Ureter (tissue), 1 donor: Measurements from ENCODE around the gene ANK3. TPM values are rescaled to one million over a fixed set of nuclear protein-coding genes. Genes with fewer than 3 reads are reported as not detected.

Experiments
- DNase-seq: peaks from one replicate; pipeline ENCODE4 v3.0.0-alpha.2; 2020; ENCODE audit warnings: low spot score
- total RNA-seq: library from RNA; stranded (reverse); gene quantifications from one replicate; pipeline ENCODE4 v1.2.4, GENCODE V29; 2023
- donor health status: DM: yes; HTN: yes; CAD: no.

ANK3 gene
- total RNA-seq, 1 donor from 2014 or later: 86.0 TPM

- no peak for DNase-seq
Observed at GRCh38 chr10:60414111-60414510, 24.4 kb upstream of the ANK3 start.

- no peak for DNase-seq
Observed at GRCh38 chr10:60413306-60414012, 23.8 kb upstream of the ANK3 start.

DNA sequence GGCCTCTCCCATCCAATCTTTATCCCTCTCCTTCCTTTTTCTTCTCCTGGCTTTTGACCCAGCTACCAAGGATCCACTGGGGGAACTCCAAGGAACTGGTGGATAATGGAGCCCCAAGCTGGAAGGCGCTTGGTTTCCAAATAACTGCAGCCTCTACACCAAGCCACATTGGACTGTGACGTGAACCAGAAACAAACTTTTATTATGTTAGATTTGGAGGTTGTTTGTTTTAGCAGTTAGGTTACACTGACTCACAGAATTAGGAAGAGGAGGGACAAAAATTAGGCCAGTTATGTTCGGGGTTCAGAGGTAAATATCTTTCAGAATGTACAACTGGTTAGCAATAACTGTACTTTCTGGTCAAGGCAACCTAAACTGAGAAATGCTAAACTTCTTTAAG, 21.3 kb upstream of the ANK3 start:
- no peak for DNase-seq

GRCh38 chr10:60409202-60409601, 19.5 kb upstream of the ANK3 start:
- no peak for DNase-seq

DNA sequence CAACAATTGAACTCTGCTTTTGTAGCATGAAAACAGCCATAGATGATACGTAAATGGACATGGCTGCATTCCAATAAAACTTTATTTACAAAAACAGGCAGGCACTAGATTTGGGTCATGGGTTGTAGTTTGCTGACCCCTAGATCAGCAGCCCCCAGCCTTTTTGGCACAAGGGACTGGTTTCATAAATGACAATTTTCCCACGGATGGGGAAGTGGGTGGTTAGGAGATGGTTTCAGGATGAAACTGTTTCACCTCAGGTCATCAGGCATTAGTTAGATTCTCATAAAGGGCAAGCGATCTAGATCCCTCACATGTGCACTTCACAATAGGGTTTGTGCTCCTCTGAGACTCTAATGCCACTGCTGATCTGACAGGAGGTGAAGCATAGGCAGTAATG, 16.5 kb upstream of the ANK3 start:
- DNase-seq: no peak

DNA sequence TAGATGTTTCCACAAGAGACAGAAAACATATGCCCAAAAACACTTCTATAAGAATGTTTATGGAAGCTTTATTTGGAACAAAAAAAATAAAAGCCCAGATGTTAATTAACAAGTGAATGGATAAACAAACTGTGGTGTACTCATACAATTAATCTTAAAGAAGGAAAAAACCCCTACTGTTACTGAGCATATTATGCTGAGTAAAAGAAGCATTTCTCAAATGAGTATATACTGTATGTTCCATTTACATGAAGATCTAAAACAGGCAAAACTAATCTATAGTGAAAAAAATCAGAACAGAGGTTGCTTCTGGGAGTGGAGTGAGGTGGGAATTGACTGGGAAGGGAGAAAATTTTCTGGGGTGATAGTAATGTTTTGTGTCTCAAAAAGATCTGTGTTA, 15.5 kb upstream of the ANK3 start:
- DNase-seq: no peak

- no peak for DNase-seq
Observed at GRCh38 chr10:60403168-60403873, 13.6 kb upstream of the ANK3 start.

- no peak for DNase-seq
Observed at GRCh38 chr10:60400366-60400765, 10.7 kb upstream of the ANK3 start.

- DNase-seq: peak; percentile 45
Observed at GRCh38 chr10:60399328-60399727, 9.7 kb upstream of the ANK3 start.

- no peak for DNase-seq
Observed at GRCh38 chr10:60397792-60398191, 8.1 kb upstream of the ANK3 start.

GRCh38 chr10:60396766-60397165, 7.1 kb upstream of the ANK3 start:
- DNase-seq: no peak

DNA sequence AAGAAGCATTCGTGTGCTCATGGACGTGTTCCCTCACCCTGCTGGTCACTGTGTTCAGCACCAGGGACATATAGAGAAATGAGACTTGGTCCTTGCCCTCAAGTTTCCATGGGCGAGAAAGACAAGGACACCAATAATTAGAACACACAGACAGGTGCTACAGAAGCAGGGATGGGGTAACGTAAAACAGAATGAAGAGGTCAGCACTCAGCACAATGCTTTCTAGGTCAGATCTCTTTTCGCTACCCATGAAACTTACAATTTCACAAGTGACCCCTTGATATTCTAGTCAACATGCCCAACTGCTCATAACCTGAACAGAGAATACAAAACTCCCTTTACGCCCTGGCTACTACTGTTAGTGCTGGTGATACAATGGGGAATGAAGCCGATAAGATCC, 6.0 kb upstream of the ANK3 start:
- DNase-seq: no peak

GRCh38 chr10:60394446-60394845, 4.8 kb upstream of the ANK3 start:
- no peak for DNase-seq

GRCh38 chr10:60390224-60390626, 550 bp upstream of the ANK3 start:
- DNase-seq: no peak

- no peak for DNase-seq
Observed at GRCh38 chr10:60388709-60389301, 870 bp downstream of the ANK3 start.

- no peak for DNase-seq
Observed at GRCh38 chr10:60388116-60388625, 1.5 kb downstream of the ANK3 start.

- DNase-seq: no peak
Observed at GRCh38 chr10:60387531-60387930, 2.1 kb downstream of the ANK3 start.

- DNase-seq: no peak
Observed at GRCh38 chr10:60385399-60385738, 4.3 kb downstream of the ANK3 start.

- DNase-seq: no peak
Observed at GRCh38 chr10:60384708-60385398, 4.8 kb downstream of the ANK3 start.

GRCh38 chr10:60384011-60384410, 5.7 kb downstream of the ANK3 start:
- no peak for DNase-seq

GRCh38 chr10:60382946-60383681, 6.6 kb downstream of the ANK3 start:
- DNase-seq: no peak

DNA sequence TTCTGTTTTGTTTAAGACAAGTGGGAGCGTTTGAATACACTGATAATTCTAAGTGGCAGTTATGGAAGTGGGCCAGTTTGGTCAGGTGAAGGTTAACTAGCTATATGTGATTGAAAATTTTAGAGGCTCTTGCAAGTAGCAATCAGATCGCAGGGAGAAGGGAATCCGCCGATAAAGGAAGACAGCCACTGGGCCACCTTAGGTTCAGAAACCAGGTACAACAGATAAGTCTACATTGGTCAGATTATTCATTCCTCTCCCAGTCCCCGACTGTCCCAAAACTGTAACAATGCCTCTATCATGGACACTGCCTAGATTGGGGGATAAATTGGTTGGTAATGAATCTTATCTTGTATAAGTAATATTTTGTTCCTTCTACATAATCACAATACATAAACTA, 8.9 kb downstream of the ANK3 start:
- no peak for DNase-seq
